SK-N-SH treated with all-trans-retinoic acid at 6 μM for 48 hours (cell line): ENCODE results near the gene MAML3.

Experiments used
- ATAC-seq: fragments of 200-7000 bp; cut with Tn5 transposase; 3 replicates; pipeline ENCODE4 v1.9.1; 2020; ENCODE audit warnings: mild to moderate bottlenecking, moderate library complexity
- BACH2 ChIP-seq: fragments of 250-450 bp; sonication (Bioruptor Pico); IDR thresholded peaks from 2 replicates; pipeline ENCODE4 v1.9.0; 2021; ENCODE audit warnings: mild to moderate bottlenecking, borderline replicate concordance
- ESRRG ChIP-seq: fragments of 250-450 bp; sonication (Bioruptor Pico); IDR thresholded peaks from 2 replicates; pipeline ENCODE4 v1.6.1; 2021; ENCODE audit warnings: mild to moderate bottlenecking
- GLIS3 ChIP-seq: fragments of 250-450 bp; sonication (Bioruptor Pico); IDR thresholded peaks from 2 replicates; pipeline ENCODE4 v1.5.0; 2020; ENCODE audit warnings: mild to moderate bottlenecking, moderate library complexity
- ISL1 ChIP-seq: fragments of 250-450 bp; sonication (Bioruptor Pico); IDR thresholded peaks from 2 replicates; pipeline ENCODE4 v2.1.2; 2022; ENCODE audit warnings: mild to moderate bottlenecking, moderate library complexity
- OSR1 ChIP-seq: fragments of 250-450 bp; sonication (Bioruptor Pico); IDR thresholded peaks from 2 replicates; pipeline ENCODE4 v1.8.0; 2022; ENCODE audit warnings: moderate library complexity, mild to moderate bottlenecking, inconsistent platforms
- PATZ1 ChIP-seq: fragments of 250-450 bp; sonication (Bioruptor Pico); IDR thresholded peaks from 2 replicates; pipeline ENCODE4 v1.8.0; 2020; ENCODE audit warnings: mild to moderate bottlenecking, moderate library complexity, borderline replicate concordance
- POU6F1 ChIP-seq: fragments of 250-450 bp; sonication (Bioruptor Pico); IDR thresholded peaks from 2 replicates; pipeline ENCODE4 v1.8.0; 2021; ENCODE audit warnings: low read depth, mild to moderate bottlenecking, moderate library complexity, borderline replicate concordance
- RARB ChIP-seq: fragments of 250-450 bp; sonication (Bioruptor Pico); IDR thresholded peaks from 2 replicates; pipeline ENCODE4 v1.8.0; 2021; ENCODE audit warnings: mild to moderate bottlenecking, moderate library complexity
- SNAI2 ChIP-seq: fragments of 250-450 bp; sonication (Bioruptor Pico); IDR thresholded peaks from 2 replicates; pipeline ENCODE4 v1.5.0; 2020; ENCODE audit warnings: mild to moderate bottlenecking, moderate library complexity
- TCF4 ChIP-seq: fragments of 250-450 bp; sonication (Bioruptor Pico); IDR thresholded peaks from 2 replicates; pipeline ENCODE4 v1.8.0; 2021; ENCODE audit warnings: mild to moderate bottlenecking, moderate library complexity, borderline replicate concordance
- TOX ChIP-seq: fragments of 250-450 bp; sonication (Bioruptor Pico); IDR thresholded peaks from 2 replicates; pipeline ENCODE4 v1.8.0; 2021; ENCODE audit warnings: mild to moderate bottlenecking, moderate library complexity, borderline replicate concordance
- TSHZ2 ChIP-seq: fragments of 250-450 bp; sonication (Bioruptor Pico); IDR thresholded peaks from 2 replicates; pipeline ENCODE4 v1.5.0; 2020; ENCODE audit warnings: mild to moderate bottlenecking, moderate library complexity
- ZFP30 ChIP-seq: fragments of 450-650 bp; formaldehyde crosslinking; IDR thresholded peaks from 2 replicates; pipeline ENCODE4 v1.5.0; 2022; ENCODE audit warnings: mild to moderate bottlenecking, moderate library complexity
- ZNF565 ChIP-seq: fragments of 450-650 bp; formaldehyde crosslinking; conservative IDR thresholded peaks from 2 replicates; pipeline ENCODE4 v1.5.0; 2020; ENCODE audit warnings: low read depth, mild to moderate bottlenecking, moderate library complexity
- ZNF70 ChIP-seq: fragments of 450-650 bp; formaldehyde crosslinking; IDR thresholded peaks from 2 replicates; pipeline ENCODE4 v1.5.0; 2020; ENCODE audit warnings: mild to moderate bottlenecking, moderate library complexity
- ZNF8 ChIP-seq: fragments of 450-650 bp; formaldehyde crosslinking; IDR thresholded peaks from 2 replicates; pipeline ENCODE4 v1.5.0; 2020; ENCODE audit warnings: mild to moderate bottlenecking, moderate library complexity

MAML3 gene

GRCh38 chr4:139786494-139787354 is 367.3 kb downstream of the MAML3 start:
- no peak; the same call in 2 of the 3 replicates for ATAC-seq
- TF ChIP-seq ZNF70 (CRISPR knock-in tag) (0 out of 2 replicates have a peak, but pooled peaks have one; percentile 17), ZNF8 (CRISPR knock-in tag) (no peak)

- ATAC-seq = no peak
- no peak for TF ChIP-seq TOX (CRISPR knock-in tag)
- no peak for TF ChIP-seq TSHZ2 (CRISPR knock-in tag)
- no peak for TF ChIP-seq GLIS3 (CRISPR knock-in tag)
- TF ChIP-seq OSR1 (CRISPR knock-in tag) = no peak
- TF ChIP-seq SNAI2 (CRISPR knock-in tag) = no peak
- no peak for TF ChIP-seq ESRRG
- TF ChIP-seq PATZ1 (CRISPR knock-in tag) = no peak
- TF ChIP-seq ISL1 = no peak
- no peak for TF ChIP-seq ZNF565 (CRISPR knock-in tag)
- no peak for TF ChIP-seq ZNF70 (CRISPR knock-in tag)
- TF ChIP-seq BACH2 = no peak
- TF ChIP-seq POU6F1 (CRISPR knock-in tag) = no peak
- TF ChIP-seq RARB (CRISPR knock-in tag) = no peak
- TF ChIP-seq ZNF8 (CRISPR knock-in tag) = no peak
Observed at GRCh38 chr4:139785356-139785755, 368.6 kb downstream of the MAML3 start.

GRCh38 chr4:139783741-139784484 is 370.1 kb downstream of the MAML3 start:
- TF ChIP-seq ISL1 (no peak), TOX (CRISPR knock-in tag) (no peak), TSHZ2 (CRISPR knock-in tag) (peak; percentile 59; the same call in 1 of the 2 replicates), TCF4 (CRISPR knock-in tag) (peak; percentile 46; the same call in 1 of the 2 replicates)
- peak; percentile 24; the same call in 1 of the 3 replicates for ATAC-seq

- no peak for ATAC-seq
- no peak for TF ChIP-seq POU6F1 (CRISPR knock-in tag)
- TF ChIP-seq TSHZ2 (CRISPR knock-in tag) = no peak
- no peak for TF ChIP-seq ZFP30 (CRISPR knock-in tag)
- TF ChIP-seq GLIS3 (CRISPR knock-in tag) = no peak
- TF ChIP-seq ZNF70 (CRISPR knock-in tag) = no peak
- TF ChIP-seq ZNF8 (CRISPR knock-in tag) = no peak
Observed at GRCh38 chr4:139782926-139783522, 371.0 kb downstream of the MAML3 start.
